Adipocyte (in vitro differentiated cells): Measurements from ENCODE around the gene CHIT1.

Source experiments
- DNase-seq: peaks from one replicate; pipeline ENCODE4 v3.0.0-alpha.2; 2015; ENCODE audit warnings: low read depth
- H3K27me3 ChIP-seq: replicated peaks from 2 replicates; pipeline ENCODE4 v1.7.0; 2013; ENCODE audit warnings: mild to moderate bottlenecking, low read length, moderate library complexity; ENCODE audit not compliant: control insufficient read depth, insufficient read depth
- H3K36me3 ChIP-seq: 2 replicates; pipeline ENCODE4 v1.7.0; 2013; ENCODE audit warnings: low read length, mild to moderate bottlenecking, moderate library complexity; ENCODE audit not compliant: control insufficient read depth, insufficient read depth, severe bottlenecking
- H3K4me1 ChIP-seq: 2 replicates; pipeline ENCODE4 v1.7.0; 2013; ENCODE audit warnings: mild to moderate bottlenecking, low read length, moderate library complexity; ENCODE audit not compliant: control insufficient read depth, insufficient read depth
- H3K4me3 ChIP-seq: 2 replicates; pipeline ENCODE4 v1.7.0; 2013; ENCODE audit warnings: mild to moderate bottlenecking, low read length, moderate library complexity
- H3K9ac ChIP-seq: 2 replicates; pipeline ENCODE4 v1.7.0; 2013; ENCODE audit warnings: mild to moderate bottlenecking, low read length, moderate library complexity
- H3K9me3 ChIP-seq: 2 replicates; pipeline ENCODE4 v1.7.0; 2013; ENCODE audit warnings: mild to moderate bottlenecking, low read length, moderate library complexity; ENCODE audit not compliant: control insufficient read depth

Gene CHIT1

GRCh38 chr1:203199816-203200571 is 29.5 kb downstream of the CHIT1 start:
- Histone ChIP-seq H3K27me3 (no peaks in the 10 kb centered on the region), H3K4me3 (peak overlapping the region; percentile 40), H3K9me3 (no peaks in the 10 kb centered on the region), H3K9ac (peak overlapping the region; percentile 70), H3K36me3 (no peaks in the 10 kb centered on the region), H3K4me1 (peaks cover 83% of the 10 kb centered on the region)
- DNase-seq: peak; percentile 85

GRCh38 chr1:203199481-203199815 is 30.0 kb downstream of the CHIT1 start:
- Histone ChIP-seq H3K9me3 (no peaks in the 10 kb centered on the region), H3K4me3 (peak overlapping the region; percentile 15), H3K4me1 (peaks cover 79% of the 10 kb centered on the region), H3K9ac (peak overlapping the region; percentile 31), H3K36me3 (no peaks in the 10 kb centered on the region), H3K27me3 (no peaks in the 10 kb centered on the region)
- no peak for DNase-seq

- no peak for DNase-seq
- H3K4me1 ChIP-seq: peaks cover 79% of the 10 kb centered on the region
- no peaks in the 10 kb centered on the region for H3K36me3 ChIP-seq
- H3K9me3 ChIP-seq: no peaks in the 10 kb centered on the region
- no peaks in the 10 kb centered on the region for H3K27me3 ChIP-seq
- peak overlapping the region; percentile 31 for H3K9ac ChIP-seq
- no peak overlapping the region for H3K4me3 ChIP-seq
Measured at GRCh38 chr1:203199002-203199401, 30.5 kb downstream of the CHIT1 start.

GRCh38 chr1:203197625-203198024 is 31.8 kb downstream of the CHIT1 start:
- H3K4me3 ChIP-seq: no peak overlapping the region
- H3K9me3 ChIP-seq: no peaks in the 10 kb centered on the region
- peaks cover 69% of the 10 kb centered on the region for H3K4me1 ChIP-seq
- H3K36me3 ChIP-seq: no peaks in the 10 kb centered on the region
- DNase-seq: peak; percentile 76
- H3K27me3 ChIP-seq: no peaks in the 10 kb centered on the region
- no peak overlapping the region for H3K9ac ChIP-seq

GRCh38 chr1:203196371-203196770 is 33.1 kb downstream of the CHIT1 start:
- DNase-seq: no peak
- H3K4me1 ChIP-seq: peaks cover 57% of the 10 kb centered on the region
- H3K9me3 ChIP-seq: no peaks in the 10 kb centered on the region
- H3K27me3 ChIP-seq: no peaks in the 10 kb centered on the region
- H3K4me3 ChIP-seq: no peak overlapping the region
- peak overlapping the region; percentile 5 for H3K9ac ChIP-seq
- H3K36me3 ChIP-seq: no peaks in the 10 kb centered on the region

GRCh38 chr1:203190949-203191348 is 38.5 kb downstream of the CHIT1 start:
- Histone ChIP-seq H3K36me3 (no peaks in the 10 kb centered on the region), H3K9me3 (no peaks in the 10 kb centered on the region), H3K4me1 (peaks cover 21% of the 10 kb centered on the region), H3K27me3 (no peaks in the 10 kb centered on the region), H3K9ac (no peak overlapping the region), H3K4me3 (no peak overlapping the region)
- no peak for DNase-seq

- Histone ChIP-seq H3K4me1 (peaks cover 16% of the 10 kb centered on the region), H3K9ac (no peak overlapping the region), H3K27me3 (no peaks in the 10 kb centered on the region), H3K4me3 (no peak overlapping the region), H3K9me3 (no peaks in the 10 kb centered on the region), H3K36me3 (no peaks in the 10 kb centered on the region)
- no peak for DNase-seq
Measured at GRCh38 chr1:203189951-203190352, 39.5 kb downstream of the CHIT1 start.

- no peak for DNase-seq
- Histone ChIP-seq H3K36me3 (no peaks in the 10 kb centered on the region), H3K4me3 (no peak overlapping the region), H3K9ac (no peak overlapping the region), H3K4me1 (peaks cover 16% of the 10 kb centered on the region), H3K27me3 (no peaks in the 10 kb centered on the region), H3K9me3 (no peaks in the 10 kb centered on the region)
Measured at GRCh38 chr1:203188686-203189232, 40.7 kb downstream of the CHIT1 start.

- Histone ChIP-seq H3K27me3 (no peaks in the 10 kb centered on the region), H3K4me1 (peaks cover 16% of the 10 kb centered on the region), H3K36me3 (no peaks in the 10 kb centered on the region), H3K9ac (peak overlapping the region; percentile 39), H3K4me3 (no peak overlapping the region), H3K9me3 (no peaks in the 10 kb centered on the region)
- DNase-seq: no peak
Measured at GRCh38 chr1:203187689-203188264, 41.7 kb downstream of the CHIT1 start.

- H3K4me3 ChIP-seq: no peak overlapping the region
- H3K36me3 ChIP-seq: no peaks in the 10 kb centered on the region
- peak overlapping the region; percentile 39 for H3K9ac ChIP-seq
- no peak for DNase-seq
- H3K27me3 ChIP-seq: no peaks in the 10 kb centered on the region
- no peaks in the 10 kb centered on the region for H3K9me3 ChIP-seq
- H3K4me1 ChIP-seq: peaks cover 16% of the 10 kb centered on the region
Measured at GRCh38 chr1:203187304-203187685, 42.2 kb downstream of the CHIT1 start.

GRCh38 chr1:203186446-203187303 is 42.8 kb downstream of the CHIT1 start, which contains the start of gene CHI3L1:
TSS of gene CHI3L1 (minus strand) at chr1:203186704. CDS start at chr1:203186623, 81 bp downstream.
- no peak for DNase-seq
- Histone ChIP-seq H3K4me3 (no peak within 1 kb of the TSS), H3K4me1 (peaks cover 16% of the 10 kb centered on the region), H3K9me3 (no peaks in the 10 kb centered on the region), H3K9ac (peak within 1 kb of the TSS; percentile 39), H3K36me3 (no peaks in the 10 kb centered on the region), H3K27me3 (no peaks in the 10 kb centered on the region)
